Neural cell (in vitro differentiated cells): Measurements from ENCODE around the gene TRAT1. TPM values are rescaled to one million over a fixed set of nuclear protein-coding genes. Genes with fewer than 3 reads are reported as not detected.

Experiments
- H2AFZ ChIP-seq: fragments of 200-600, 300-800 bp; sonication (generic), shearing (Covaris generic); 2 replicates; pipeline ENCODE4 v1.6.0; 2014; ENCODE audit warnings: low read depth, mild to moderate bottlenecking, antibody characterized with exemption, low read length, moderate library complexity
- H3F3A ChIP-seq: fragments of 200-600 bp; shearing (Covaris generic); 2 replicates; pipeline ENCODE4 v1.6.1; 2016; ENCODE audit warnings: mild to moderate bottlenecking, moderate library complexity, mixed read lengths, antibody characterized with exemption, low read length; ENCODE audit not compliant: insufficient read depth, poor library complexity, severe bottlenecking
- H3K27ac ChIP-seq: fragments of 200-600, 300-800 bp; sonication (generic), shearing (Covaris generic); 2 replicates; pipeline ENCODE4 v1.5.1; 2014; ENCODE audit warnings: mild to moderate bottlenecking, low read length, moderate library complexity
- H3K27me3 ChIP-seq: fragments of 300-800, 200-600 bp; sonication (generic), shearing (Covaris generic); 2 replicates; pipeline ENCODE4 v1.6.0; 2014; ENCODE audit warnings: mild to moderate bottlenecking, low read depth, low read length, moderate library complexity; ENCODE audit not compliant: insufficient read depth
- H3K36me3 ChIP-seq: fragments of 300-800, 200-600 bp; sonication (generic), shearing (Covaris generic); 2 replicates; pipeline ENCODE4 v1.5.1; 2014; ENCODE audit warnings: mild to moderate bottlenecking, antibody characterized with exemption, low read length, moderate library complexity; ENCODE audit not compliant: insufficient read depth
- H3K4me2 ChIP-seq: fragments of 300-800, 200-600 bp; sonication (generic), shearing (Covaris generic); 2 replicates; pipeline ENCODE4 v1.6.0; 2014; ENCODE audit warnings: mild to moderate bottlenecking, low read length
- H3K4me3 ChIP-seq: fragments of 300-800, 200-600 bp; sonication (generic), shearing (Covaris generic); 2 replicates; pipeline ENCODE4 v1.5.1; 2014; ENCODE audit warnings: mild to moderate bottlenecking, low read length, moderate library complexity
- H3K79me2 ChIP-seq: fragments of 200-600 bp; shearing (Covaris generic); replicated peaks from 2 replicates; pipeline ENCODE4 v1.6.0; 2014; ENCODE audit warnings: mild to moderate bottlenecking, low read length, moderate library complexity; ENCODE audit not compliant: insufficient read depth
- H3K9ac ChIP-seq: fragments of 300-800, 200-600 bp; sonication (generic), shearing (Covaris generic); 2 replicates; pipeline ENCODE4 v1.6.1; 2016; ENCODE audit warnings: mild to moderate bottlenecking, low read length, mixed read lengths
- H3K9me2 ChIP-seq: fragments of 200-600 bp; shearing (Covaris generic); 2 replicates; pipeline ENCODE4 v1.6.1; 2016; ENCODE audit warnings: mild to moderate bottlenecking, low read length, mixed read lengths; ENCODE audit not compliant: insufficient read depth
- H3K9me3 ChIP-seq: fragments of 200-600, 300-800 bp; sonication (generic), shearing (Covaris generic); 2 replicates; pipeline ENCODE4 v1.6.1; 2016; ENCODE audit warnings: mild to moderate bottlenecking, mixed run types, low read length, moderate library complexity, mixed read lengths
- H4K20me1 ChIP-seq: fragments of 200-600 bp; shearing (Covaris generic); 2 replicates; pipeline ENCODE4 v1.6.1; 2016; ENCODE audit warnings: mild to moderate bottlenecking, mixed run types; ENCODE audit not compliant: insufficient read depth
- CTCF ChIP-seq: fragments of 450-650 bp; IDR thresholded peaks from 2 replicates; pipeline ENCODE4 v1.5.1; 2014; ENCODE audit warnings: antibody characterized with exemption, mild to moderate bottlenecking, moderate library complexity; ENCODE audit not compliant: poor library complexity, severe bottlenecking
- EP300 ChIP-seq: fragments of 450-650 bp; conservative IDR thresholded peaks from 2 replicates; pipeline ENCODE4 v1.6.1; 2014; ENCODE audit warnings: antibody characterized with exemption, mild to moderate bottlenecking, moderate library complexity; ENCODE audit not compliant: poor library complexity, severe bottlenecking
- EZH2 ChIP-seq: fragments of 200-600, 300-800 bp; shearing (Covaris generic), sonication (generic); IDR thresholded peaks from 2 replicates; pipeline ENCODE4 v1.6.1; 2014; ENCODE audit warnings: antibody characterized with exemption, low read length, borderline replicate concordance, mild to moderate bottlenecking; ENCODE audit not compliant: insufficient read depth, poor library complexity, severe bottlenecking
- MXI1 ChIP-seq: fragments of 450-650 bp; conservative IDR thresholded peaks from 2 replicates; pipeline ENCODE4 v1.6.1; 2014; ENCODE audit warnings: antibody characterized with exemption, mild to moderate bottlenecking; ENCODE audit not compliant: poor library complexity, severe bottlenecking
- POLR2AphosphoS5 ChIP-seq: IDR thresholded peaks from 2 replicates; pipeline ENCODE4 v1.6.1; 2012
- RAD21 ChIP-seq: fragments of 450-650 bp; conservative IDR thresholded peaks from 2 replicates; pipeline ENCODE4 v1.6.1; 2014; ENCODE audit warnings: antibody characterized with exemption, mild to moderate bottlenecking, moderate library complexity
- SMC3 ChIP-seq: fragments of 450-650 bp; conservative IDR thresholded peaks from 2 replicates; pipeline ENCODE4 v1.6.1; 2014; ENCODE audit warnings: antibody characterized with exemption, mild to moderate bottlenecking, moderate library complexity; ENCODE audit not compliant: poor library complexity
- TAF1 ChIP-seq: IDR thresholded peaks from 2 replicates; pipeline ENCODE4 v1.6.1; 2012; ENCODE audit warnings: low read depth
- polyA plus RNA-seq: library from polyadenylated mRNA; depleted of rRNA; stranded (reverse); fragments of >200 nt; gene quantifications from 2 replicates; pipeline ENCODE4 v1.2.3, GENCODE V29; 2014
- TF ChIP-seq, protein P1 (sequence below): IDR thresholded peaks from 2 replicates; pipeline ENCODE4 v1.6.1; 2012; ENCODE audit warnings: borderline replicate concordance

TRAT1 gene
- polyA plus RNA-seq, 1 donor from 2014 or later, result not detected

DNA sequence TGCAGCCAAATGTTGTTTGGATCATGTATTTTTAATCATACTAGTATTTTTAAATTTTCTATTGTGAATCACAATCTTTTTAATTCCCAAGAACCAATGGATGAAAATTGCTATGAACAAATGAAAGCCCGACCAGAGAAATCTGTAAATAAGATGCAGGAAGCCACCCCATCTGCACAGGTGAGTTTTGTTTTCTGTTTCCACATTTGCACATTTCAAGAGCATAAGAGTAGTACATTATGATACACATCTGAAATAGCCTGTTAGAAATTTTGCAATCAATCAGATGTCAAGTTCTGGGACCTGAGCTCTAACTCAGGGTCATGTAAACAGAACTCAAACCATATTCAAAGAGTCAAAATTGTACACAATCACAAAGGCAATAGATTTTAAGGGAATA, 26.5 kb downstream of the TRAT1 start:
- no peaks in the 10 kb centered on the region for H4K20me1 ChIP-seq
- H3K79me2 ChIP-seq, result no peaks in the 10 kb centered on the region
- no peak overlapping the region for H3K27ac ChIP-seq
- no peak overlapping the region for H3K9ac ChIP-seq
- H2AFZ ChIP-seq, result no peak overlapping the region
- H3K9me3 ChIP-seq, result no peaks in the 10 kb centered on the region
- no peak overlapping the region for H3K4me2 ChIP-seq
- H3K4me3 ChIP-seq, result no peak overlapping the region
- no peaks in the 10 kb centered on the region for H3K36me3 ChIP-seq
- H3F3A ChIP-seq, result no peaks in the 10 kb centered on the region
- H3K9me2 ChIP-seq, result no peaks in the 10 kb centered on the region
- H3K27me3 ChIP-seq, result no peaks in the 10 kb centered on the region
- TF ChIP-seq TAF1 (no peak), CTCF (no peak), MXI1 (no peak), POLR2AphosphoS5 (no peak), EZH2 (no peak), RAD21 (no peak), EP300 (no peak), SMC3 (no peak)
- TF ChIP-seq, protein P1, sequence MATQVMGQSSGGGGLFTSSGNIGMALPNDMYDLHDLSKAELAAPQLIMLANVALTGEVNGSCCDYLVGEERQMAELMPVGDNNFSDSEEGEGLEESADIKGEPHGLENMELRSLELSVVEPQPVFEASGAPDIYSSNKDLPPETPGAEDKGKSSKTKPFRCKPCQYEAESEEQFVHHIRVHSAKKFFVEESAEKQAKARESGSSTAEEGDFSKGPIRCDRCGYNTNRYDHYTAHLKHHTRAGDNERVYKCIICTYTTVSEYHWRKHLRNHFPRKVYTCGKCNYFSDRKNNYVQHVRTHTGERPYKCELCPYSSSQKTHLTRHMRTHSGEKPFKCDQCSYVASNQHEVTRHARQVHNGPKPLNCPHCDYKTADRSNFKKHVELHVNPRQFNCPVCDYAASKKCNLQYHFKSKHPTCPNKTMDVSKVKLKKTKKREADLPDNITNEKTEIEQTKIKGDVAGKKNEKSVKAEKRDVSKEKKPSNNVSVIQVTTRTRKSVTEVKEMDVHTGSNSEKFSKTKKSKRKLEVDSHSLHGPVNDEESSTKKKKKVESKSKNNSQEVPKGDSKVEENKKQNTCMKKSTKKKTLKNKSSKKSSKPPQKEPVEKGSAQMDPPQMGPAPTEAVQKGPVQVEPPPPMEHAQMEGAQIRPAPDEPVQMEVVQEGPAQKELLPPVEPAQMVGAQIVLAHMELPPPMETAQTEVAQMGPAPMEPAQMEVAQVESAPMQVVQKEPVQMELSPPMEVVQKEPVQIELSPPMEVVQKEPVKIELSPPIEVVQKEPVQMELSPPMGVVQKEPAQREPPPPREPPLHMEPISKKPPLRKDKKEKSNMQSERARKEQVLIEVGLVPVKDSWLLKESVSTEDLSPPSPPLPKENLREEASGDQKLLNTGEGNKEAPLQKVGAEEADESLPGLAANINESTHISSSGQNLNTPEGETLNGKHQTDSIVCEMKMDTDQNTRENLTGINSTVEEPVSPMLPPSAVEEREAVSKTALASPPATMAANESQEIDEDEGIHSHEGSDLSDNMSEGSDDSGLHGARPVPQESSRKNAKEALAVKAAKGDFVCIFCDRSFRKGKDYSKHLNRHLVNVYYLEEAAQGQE, result no peak

DNA sequence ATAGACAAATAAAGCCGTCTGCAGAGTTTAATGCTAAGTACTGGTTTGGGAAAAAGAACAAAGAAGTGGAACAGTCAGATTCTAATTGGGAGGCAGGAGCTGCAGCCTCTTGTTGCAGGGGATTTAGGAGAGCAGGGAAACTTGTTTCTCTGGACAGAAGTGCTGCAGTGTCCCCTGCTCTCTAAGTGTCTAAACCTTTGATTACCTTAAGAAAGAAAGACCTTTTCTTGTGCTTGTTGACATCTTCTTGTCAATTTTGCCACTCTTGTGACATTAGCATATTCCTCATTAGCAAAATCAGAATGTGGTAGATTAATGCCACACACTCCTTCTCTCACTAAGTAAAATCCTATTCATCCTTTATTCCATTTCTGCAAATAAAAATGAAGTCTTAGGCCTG, 38.8 kb downstream of the TRAT1 start:
- Histone ChIP-seq H3K36me3 (no peaks in the 10 kb centered on the region), H4K20me1 (no peaks in the 10 kb centered on the region), H3K9me2 (no peaks in the 10 kb centered on the region), H3K27me3 (no peaks in the 10 kb centered on the region), H3K9me3 (no peaks in the 10 kb centered on the region), H3K4me2 (no peak overlapping the region), H3F3A (no peaks in the 10 kb centered on the region), H2AFZ (no peak overlapping the region), H3K4me3 (no peak overlapping the region), H3K9ac (no peak overlapping the region), H3K79me2 (no peaks in the 10 kb centered on the region), H3K27ac (no peak overlapping the region)
- TF ChIP-seq RAD21 (no peak), TAF1 (no peak), MXI1 (no peak), SMC3 (no peak), EP300 (no peak), CTCF (no peak), EZH2 (no peak), POLR2AphosphoS5 (no peak)
- TF ChIP-seq, protein P1, result no peak
